Bone marrow (tissue), 2 donors: ENCODE measurements around the gene LINC01488.

Experiments used
- DNase-seq, 2 donors: peaks; one replicate each; lab custom pipeline; 2025; lab: John Stamatoyannopoulos, UW

The LINC01488 gene

GRCh38 chr11:69479591-69480271 lies 1.7 kb upstream of the LINC01488 start:
- DNase-seq = no peak

- DNase-seq = no peak
These were observed 693 bp upstream of the LINC01488 start for GRCh38 chr11:69480547-69481392.

- DNase-seq = no peak
These were observed 859 bp downstream of the LINC01488 start for GRCh38 chr11:69482322-69482721.

GRCh38 chr11:69483170-69483569 lies 1.7 kb downstream of the LINC01488 start:
- no peak for DNase-seq

GRCh38 chr11:69483691-69484426 lies 2.4 kb downstream of the LINC01488 start:
- DNase-seq = no peak

- DNase-seq = no peak
These were observed 3.2 kb downstream of the LINC01488 start for GRCh38 chr11:69484427-69485259.

GRCh38 chr11:69485337-69486041 lies 4.0 kb downstream of the LINC01488 start:
- no peak for DNase-seq

- DNase-seq = no peak
These were observed 4.8 kb downstream of the LINC01488 start for GRCh38 chr11:69486056-69486772.

- DNase-seq = no peak
These were observed 5.4 kb downstream of the LINC01488 start for GRCh38 chr11:69486773-69487291.

- no peak for DNase-seq
These were observed 5.9 kb downstream of the LINC01488 start for GRCh38 chr11:69487391-69487790.

GRCh38 chr11:69487849-69488542 lies 6.5 kb downstream of the LINC01488 start:
- DNase-seq = no peak

GRCh38 chr11:69488543-69488940 lies 7.1 kb downstream of the LINC01488 start:
- no peak for DNase-seq

GRCh38 chr11:69489031-69489745 lies 7.7 kb downstream of the LINC01488 start:
- DNase-seq = no peak

GRCh38 chr11:69489746-69490365 lies 8.4 kb downstream of the LINC01488 start:
- DNase-seq = no peak

GRCh38 chr11:69490516-69490915 lies 9.1 kb downstream of the LINC01488 start:
- DNase-seq = no peak

GRCh38 chr11:69491071-69492031 lies 9.9 kb downstream of the LINC01488 start:
- no peak for DNase-seq
